ENCODE measurements around the gene SGO1. TPM values are rescaled to one million over a fixed set of nuclear protein-coding genes. Genes with fewer than 3 reads are reported as not detected.

The SGO1 gene
- total RNA-seq, 1 experiment from 2014 or later, result 31.7 TPM

DNA sequence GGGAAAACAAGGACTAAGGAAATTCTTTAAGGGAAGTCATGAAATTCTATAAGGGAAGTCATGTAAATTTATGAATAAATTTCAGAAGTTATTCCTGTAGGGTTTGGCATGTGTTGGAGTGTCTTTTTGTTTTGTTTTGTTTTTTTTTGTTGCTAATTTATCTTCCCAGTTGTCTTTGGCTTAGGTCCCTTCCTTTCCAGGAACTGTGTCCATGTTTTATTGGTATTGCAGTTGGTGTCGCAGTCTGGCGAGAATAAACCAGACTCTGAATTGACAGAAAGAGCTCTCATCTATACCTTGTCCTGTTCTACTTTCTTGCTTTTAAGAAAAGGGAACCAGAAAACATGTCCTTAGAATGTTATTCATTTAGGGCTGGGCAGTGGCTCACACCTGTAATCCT lies 57.6 kb downstream of the SGO1 start:
- DNase-seq (ENCODE audit: low spot score), result no peak
- ChIA-PET POLR2A (ENCODE audit: low non-redundant PET) (no interaction called here), CTCF (no interaction called here)
- no peaks in the 10 kb centered on the region for H3K4me1 ChIP-seq (ENCODE audit: insufficient read depth, low read length, poor library complexity, severe bottlenecking)
- no peaks in the 10 kb centered on the region for H3K36me3 ChIP-seq (ENCODE audit: insufficient read depth, low read length, poor library complexity, severe bottlenecking)
- intact Hi-C loops (cut with micrococcal nuclease; ENCODE audit: unreplicated experiment), result no loop called here
- no peaks in the 10 kb centered on the region for H3K9me3 ChIP-seq (ENCODE audit: low read depth, low read length, poor library complexity, severe bottlenecking)
- H3K27me3 ChIP-seq (replicated peaks; ENCODE audit: insufficient read depth, low read depth, low read length, poor library complexity), result no peaks in the 10 kb centered on the region
- no TSS peak for BruUV-seq (replicated peaks)
- TF ChIP-seq, protein P1, sequence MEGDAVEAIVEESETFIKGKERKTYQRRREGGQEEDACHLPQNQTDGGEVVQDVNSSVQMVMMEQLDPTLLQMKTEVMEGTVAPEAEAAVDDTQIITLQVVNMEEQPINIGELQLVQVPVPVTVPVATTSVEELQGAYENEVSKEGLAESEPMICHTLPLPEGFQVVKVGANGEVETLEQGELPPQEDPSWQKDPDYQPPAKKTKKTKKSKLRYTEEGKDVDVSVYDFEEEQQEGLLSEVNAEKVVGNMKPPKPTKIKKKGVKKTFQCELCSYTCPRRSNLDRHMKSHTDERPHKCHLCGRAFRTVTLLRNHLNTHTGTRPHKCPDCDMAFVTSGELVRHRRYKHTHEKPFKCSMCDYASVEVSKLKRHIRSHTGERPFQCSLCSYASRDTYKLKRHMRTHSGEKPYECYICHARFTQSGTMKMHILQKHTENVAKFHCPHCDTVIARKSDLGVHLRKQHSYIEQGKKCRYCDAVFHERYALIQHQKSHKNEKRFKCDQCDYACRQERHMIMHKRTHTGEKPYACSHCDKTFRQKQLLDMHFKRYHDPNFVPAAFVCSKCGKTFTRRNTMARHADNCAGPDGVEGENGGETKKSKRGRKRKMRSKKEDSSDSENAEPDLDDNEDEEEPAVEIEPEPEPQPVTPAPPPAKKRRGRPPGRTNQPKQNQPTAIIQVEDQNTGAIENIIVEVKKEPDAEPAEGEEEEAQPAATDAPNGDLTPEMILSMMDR (conservative IDR thresholded peaks at IDR 0.05; ENCODE audit: low read depth, low read length), result no peak
- no peak for TF ChIP-seq EZH2 (IDR thresholded peaks at IDR 0.05; ENCODE audit: borderline replicate concordance, low read depth, low read length, poor library complexity, severe bottlenecking)
- no peak overlapping the region for H3K27ac ChIP-seq (ENCODE audit: low read depth, low read length, poor library complexity, severe bottlenecking)
- no peak overlapping the region for H3K4me3 ChIP-seq (ENCODE audit: low read depth, low read length, poor library complexity, severe bottlenecking)

DNA sequence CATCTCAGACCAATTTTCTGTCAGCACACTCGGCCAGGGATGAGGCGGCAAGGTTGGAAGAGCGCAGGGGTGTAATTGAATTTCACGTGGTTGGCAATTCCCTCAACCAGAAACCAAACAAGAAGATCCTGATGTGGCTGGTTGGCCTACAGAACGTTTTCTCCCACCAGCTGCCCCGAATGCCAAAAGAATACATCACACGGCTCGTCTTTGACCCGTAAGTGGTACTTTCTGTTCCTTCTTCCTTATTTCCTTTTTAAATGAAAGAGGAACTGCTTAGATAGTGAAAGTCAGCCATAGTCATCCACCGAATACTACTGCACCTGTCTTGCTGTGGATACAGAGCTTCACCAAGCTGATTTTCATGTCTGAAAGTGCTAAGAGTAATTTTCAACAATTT lies 60.1 kb downstream of the SGO1 start:
- ChIA-PET CTCF (no interaction called here), POLR2A (ENCODE audit: low non-redundant PET) (no interaction called here)
- no peak for DNase-seq (ENCODE audit: low spot score)
- Histone ChIP-seq H3K4me3 (ENCODE audit: low read depth, low read length, poor library complexity, severe bottlenecking) (no peak overlapping the region), H3K9me3 (ENCODE audit: low read depth, low read length, poor library complexity, severe bottlenecking) (no peaks in the 10 kb centered on the region), H3K27me3 (replicated peaks; ENCODE audit: insufficient read depth, low read depth, low read length, poor library complexity) (no peaks in the 10 kb centered on the region), H3K4me1 (ENCODE audit: insufficient read depth, low read length, poor library complexity, severe bottlenecking) (no peaks in the 10 kb centered on the region), H3K36me3 (ENCODE audit: insufficient read depth, low read length, poor library complexity, severe bottlenecking) (no peaks in the 10 kb centered on the region), H3K27ac (ENCODE audit: low read depth, low read length, poor library complexity, severe bottlenecking) (no peak overlapping the region)
- TF ChIP-seq EZH2 (IDR thresholded peaks at IDR 0.05; ENCODE audit: borderline replicate concordance, low read depth, low read length, poor library complexity, severe bottlenecking), result no peak
- TF ChIP-seq, protein P1 (conservative IDR thresholded peaks at IDR 0.05; ENCODE audit: low read depth, low read length), result no peak
- BruUV-seq (replicated peaks), result no TSS peak
- intact Hi-C loops (cut with micrococcal nuclease; ENCODE audit: unreplicated experiment), result no loop called here

- Histone ChIP-seq H3K4me3 (ENCODE audit: low read depth, low read length, poor library complexity, severe bottlenecking) (no peak overlapping the region), H3K27ac (ENCODE audit: low read depth, low read length, poor library complexity, severe bottlenecking) (no peak overlapping the region), H3K36me3 (ENCODE audit: insufficient read depth, low read length, poor library complexity, severe bottlenecking) (no peaks in the 10 kb centered on the region), H3K9me3 (ENCODE audit: low read depth, low read length, poor library complexity, severe bottlenecking) (no peaks in the 10 kb centered on the region), H3K4me1 (ENCODE audit: insufficient read depth, low read length, poor library complexity, severe bottlenecking) (no peaks in the 10 kb centered on the region), H3K27me3 (replicated peaks; ENCODE audit: insufficient read depth, low read depth, low read length, poor library complexity) (no peaks in the 10 kb centered on the region)
- no peak for TF ChIP-seq EZH2 (IDR thresholded peaks at IDR 0.05; ENCODE audit: borderline replicate concordance, low read depth, low read length, poor library complexity, severe bottlenecking)
- TF ChIP-seq, protein P1 (conservative IDR thresholded peaks at IDR 0.05; ENCODE audit: low read depth, low read length), result no peak
- intact Hi-C loops (cut with micrococcal nuclease; ENCODE audit: unreplicated experiment), result no loop called here
- no peak for DNase-seq (ENCODE audit: low spot score)
- CTCF ChIA-PET, result no interaction called here
- POLR2A ChIA-PET (ENCODE audit: low non-redundant PET), result no interaction called here
- BruUV-seq (replicated peaks), result no TSS peak
Observed at GRCh38 chr3:20125289-20125688, 60.7 kb downstream of the SGO1 start.

Measured in A673 (cell line).